ENCODE measurements around the gene ZBTB7A. TPM values are rescaled to one million over a fixed set of nuclear protein-coding genes. Genes with fewer than 3 reads are reported as not detected.

Gene ZBTB7A
- total RNA-seq, 1 experiment from 2014 or later = 7.2 TPM

DNA sequence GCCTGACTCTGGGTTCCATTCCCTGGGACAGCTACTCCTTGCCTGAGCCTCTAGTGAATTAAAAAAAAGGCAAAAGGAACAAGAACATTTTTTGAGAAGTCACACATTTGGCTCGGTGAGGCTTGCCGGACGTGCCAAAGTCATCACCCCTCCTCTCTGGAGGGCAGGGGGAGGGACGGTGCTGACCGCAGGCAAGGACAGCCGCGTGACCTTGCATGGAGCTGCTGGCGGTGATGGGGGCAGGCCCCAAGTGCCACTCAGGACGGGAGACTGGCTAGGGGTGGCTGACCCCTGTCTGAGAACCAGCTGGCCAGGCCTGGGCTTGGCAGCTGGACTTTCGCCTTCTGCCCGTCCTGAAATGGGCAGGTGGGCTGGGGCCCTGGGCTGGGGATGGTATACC is 30.8 kb upstream of the ZBTB7A start:
- H3K27me3 ChIP-seq (ENCODE audit: low read length) = no peaks in the 10 kb centered on the region
- H3K9me3 ChIP-seq (ENCODE audit: low read length) = no peaks in the 10 kb centered on the region
- no peak overlapping the region for H3K4me3 ChIP-seq (ENCODE audit: low read length)
- DNase-seq = no peak
- H4K20me1 ChIP-seq (ENCODE audit: insufficient read depth, low read depth, low read length) = no peaks in the 10 kb centered on the region
- H3K79me2 ChIP-seq (ENCODE audit: low read length) = no peaks in the 10 kb centered on the region
- H3K9me2 ChIP-seq (replicated peaks; ENCODE audit: insufficient read depth, low read length) = no peaks in the 10 kb centered on the region
- H3K9ac ChIP-seq (ENCODE audit: low read length) = no peak overlapping the region
- no peak overlapping the region for H3K27ac ChIP-seq (ENCODE audit: low read length)
- H3K4me1 ChIP-seq (ENCODE audit: low read length) = no peaks in the 10 kb centered on the region
- no peak overlapping the region for H3K4me2 ChIP-seq (ENCODE audit: low read depth, low read length, poor library complexity, severe bottlenecking)
- H2AFZ ChIP-seq (ENCODE audit: low read length) = no peak overlapping the region
- H3K36me3 ChIP-seq (ENCODE audit: insufficient read depth, low read length) = peaks cover 9% of the 10 kb centered on the region; the same call in 1 of the 2 replicates

DNA sequence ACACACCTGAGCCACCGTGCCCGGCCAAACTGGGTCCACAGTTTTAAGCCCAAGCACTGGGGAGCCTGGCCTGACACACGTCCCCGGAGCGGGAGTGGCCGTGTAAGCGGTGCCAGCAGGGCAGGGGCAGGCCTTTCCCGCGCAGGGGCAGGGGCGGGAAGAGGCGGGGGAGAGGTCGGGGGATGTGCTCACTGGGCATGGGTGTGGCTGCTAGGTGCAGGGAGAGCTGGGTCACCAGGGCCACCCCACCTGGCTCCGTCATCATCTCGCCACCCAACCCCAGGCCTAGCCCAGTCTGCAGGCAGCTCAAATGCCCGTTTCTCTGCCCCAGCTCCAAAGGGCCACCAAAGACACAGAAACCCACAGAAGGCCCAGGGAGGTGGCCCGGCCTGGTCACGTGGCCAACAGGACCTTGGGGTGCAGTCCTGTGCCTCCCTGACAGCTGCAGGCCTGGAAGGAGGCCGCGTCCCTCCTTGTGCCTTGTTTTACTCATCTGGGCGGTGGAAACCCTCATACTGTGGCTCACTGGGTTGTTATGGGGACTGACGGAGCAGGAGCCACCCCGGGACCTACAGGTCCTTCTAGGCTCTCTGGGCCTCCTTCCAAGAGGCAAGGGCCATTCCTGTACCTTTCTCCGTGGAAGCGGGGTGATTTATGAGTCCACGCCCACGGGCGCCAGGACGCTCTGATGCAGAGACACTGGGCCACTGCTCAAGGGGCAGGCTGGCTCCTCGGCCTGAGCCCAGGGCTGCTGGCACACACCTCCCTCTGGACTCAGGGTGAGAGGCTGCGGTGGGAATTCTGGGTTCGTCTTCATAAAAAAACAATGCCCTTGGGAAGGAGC is 29.6 kb upstream of the ZBTB7A start:
- H3K9ac ChIP-seq (ENCODE audit: low read length) = no peak overlapping the region
- no peak overlapping the region for H3K4me2 ChIP-seq (ENCODE audit: low read depth, low read length, poor library complexity, severe bottlenecking)
- H3K4me1 ChIP-seq (ENCODE audit: low read length) = no peaks in the 10 kb centered on the region
- H2AFZ ChIP-seq (ENCODE audit: low read length) = no peak overlapping the region
- no peaks in the 10 kb centered on the region for H3K9me2 ChIP-seq (replicated peaks; ENCODE audit: insufficient read depth, low read length)
- no peaks in the 10 kb centered on the region for H3K9me3 ChIP-seq (ENCODE audit: low read length)
- H4K20me1 ChIP-seq (ENCODE audit: insufficient read depth, low read depth, low read length) = no peaks in the 10 kb centered on the region
- no peak for DNase-seq
- H3K27me3 ChIP-seq (ENCODE audit: low read length) = no peaks in the 10 kb centered on the region
- H3K79me2 ChIP-seq (ENCODE audit: low read length) = no peaks in the 10 kb centered on the region
- no peak overlapping the region for H3K4me3 ChIP-seq (ENCODE audit: low read length)
- H3K27ac ChIP-seq (ENCODE audit: low read length) = no peak overlapping the region
- peaks cover 9% of the 10 kb centered on the region; the same call in 1 of the 2 replicates for H3K36me3 ChIP-seq (ENCODE audit: insufficient read depth, low read length)

DNA sequence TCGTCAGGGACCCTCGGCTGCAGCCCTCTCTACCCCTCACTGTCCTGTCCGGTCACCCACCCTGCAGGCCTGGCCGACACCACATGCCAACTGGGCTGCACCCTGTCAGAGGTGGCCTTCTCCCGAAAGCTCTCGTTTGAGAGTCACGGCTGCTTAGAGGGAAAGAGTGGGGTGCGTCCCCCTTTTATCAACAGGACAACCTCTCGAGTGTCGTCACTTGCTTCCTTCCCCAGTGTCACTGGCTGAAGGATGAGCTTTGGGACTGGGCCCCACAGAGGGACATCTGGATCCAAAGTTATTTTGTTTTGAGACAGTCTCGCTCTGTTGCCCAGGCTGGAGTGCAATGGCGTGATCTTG is 28.8 kb upstream of the ZBTB7A start:
- H2AFZ ChIP-seq (ENCODE audit: low read length) = no peak overlapping the region
- no peaks in the 10 kb centered on the region for H3K9me3 ChIP-seq (ENCODE audit: low read length)
- H3K27ac ChIP-seq (ENCODE audit: low read length) = no peak overlapping the region
- no peak for DNase-seq
- H3K4me1 ChIP-seq (ENCODE audit: low read length) = no peaks in the 10 kb centered on the region
- peaks cover 9% of the 10 kb centered on the region; the same call in 1 of the 2 replicates for H3K36me3 ChIP-seq (ENCODE audit: insufficient read depth, low read length)
- H3K9ac ChIP-seq (ENCODE audit: low read length) = no peak overlapping the region
- H3K4me3 ChIP-seq (ENCODE audit: low read length) = no peak overlapping the region
- H4K20me1 ChIP-seq (ENCODE audit: insufficient read depth, low read depth, low read length) = no peaks in the 10 kb centered on the region
- H3K79me2 ChIP-seq (ENCODE audit: low read length) = no peaks in the 10 kb centered on the region
- no peak overlapping the region for H3K4me2 ChIP-seq (ENCODE audit: low read depth, low read length, poor library complexity, severe bottlenecking)
- no peaks in the 10 kb centered on the region for H3K27me3 ChIP-seq (ENCODE audit: low read length)
- no peaks in the 10 kb centered on the region for H3K9me2 ChIP-seq (replicated peaks; ENCODE audit: insufficient read depth, low read length)

DNA sequence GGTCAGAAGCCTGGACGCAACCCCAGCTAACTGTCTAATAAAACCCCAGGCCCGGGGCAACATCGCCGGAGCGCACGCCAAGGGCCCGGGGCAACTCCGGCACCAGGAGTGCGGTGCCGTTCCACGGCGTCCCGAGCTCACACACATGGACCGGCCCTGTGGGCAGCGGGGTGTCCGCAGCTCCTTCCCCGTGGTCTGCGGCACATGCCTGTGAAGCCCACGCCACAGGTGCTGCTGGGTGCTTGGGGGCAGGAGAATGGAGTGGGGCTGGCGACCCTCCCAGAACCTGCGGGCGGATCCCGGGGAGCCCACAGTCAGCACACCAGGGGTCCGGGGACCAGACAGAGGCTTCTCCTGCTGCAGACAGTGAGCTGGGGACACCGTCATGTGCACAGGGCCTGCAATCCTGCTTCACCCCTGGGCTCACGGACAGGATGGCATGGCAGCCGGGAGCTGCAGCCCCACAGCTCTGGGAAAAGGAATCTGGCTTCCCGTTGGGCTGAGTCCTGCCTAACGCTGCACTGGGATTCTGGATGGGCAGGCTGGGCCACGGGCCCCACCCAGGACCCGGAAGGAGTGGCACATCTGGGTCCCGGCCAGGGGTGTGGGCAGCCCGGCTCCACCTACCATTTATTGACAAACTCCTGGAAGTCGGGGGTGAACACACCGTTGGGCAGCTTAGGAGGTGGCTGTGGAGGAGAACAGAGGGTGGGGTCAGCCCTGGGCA is 28.2 kb upstream of the ZBTB7A start:
- Histone ChIP-seq H3K4me3 (ENCODE audit: low read length) (no peak overlapping the region), H3K36me3 (ENCODE audit: insufficient read depth, low read length) (peaks cover 9% of the 10 kb centered on the region; the same call in 1 of the 2 replicates), H3K9me3 (ENCODE audit: low read length) (no peaks in the 10 kb centered on the region)

DNA sequence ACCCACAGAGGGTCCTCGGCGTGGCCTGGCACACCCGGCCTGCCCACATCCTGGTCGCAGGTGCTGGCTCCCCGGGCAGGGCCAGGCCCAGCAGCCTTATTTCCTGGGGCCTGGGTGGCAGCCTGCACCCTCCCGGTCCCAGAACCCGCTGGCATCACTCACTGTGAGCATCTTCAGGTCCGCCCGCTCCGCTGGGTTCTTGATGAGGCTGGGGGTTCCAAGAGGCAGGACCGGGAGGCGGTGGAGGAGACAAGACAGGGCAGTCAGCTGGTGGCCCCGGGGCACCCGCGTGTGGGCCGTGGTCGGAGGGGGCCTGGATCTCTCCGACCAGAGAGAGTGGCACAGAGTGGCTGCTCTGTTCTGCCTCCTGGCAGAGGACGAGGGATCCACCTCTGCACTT is 27.6 kb upstream of the ZBTB7A start:
- Histone ChIP-seq H3K9me3 (ENCODE audit: low read length) (no peaks in the 10 kb centered on the region), H2AFZ (ENCODE audit: low read length) (no peak overlapping the region)
- DNase-seq = no peak

More for the DNA sequence above, 28.2 kb upstream of the ZBTB7A start:
- DNase-seq = no peak
- Histone ChIP-seq H3K4me2 (ENCODE audit: low read depth, low read length, poor library complexity, severe bottlenecking) (no peak overlapping the region), H2AFZ (ENCODE audit: low read length) (no peak overlapping the region), H3K9me2 (replicated peaks; ENCODE audit: insufficient read depth, low read length) (no peaks in the 10 kb centered on the region), H3K27me3 (ENCODE audit: low read length) (no peaks in the 10 kb centered on the region), H3K9ac (ENCODE audit: low read length) (no peak overlapping the region), H4K20me1 (ENCODE audit: insufficient read depth, low read depth, low read length) (no peaks in the 10 kb centered on the region), H3K79me2 (ENCODE audit: low read length) (no peaks in the 10 kb centered on the region), H3K27ac (ENCODE audit: low read length) (no peak overlapping the region), H3K4me1 (ENCODE audit: low read length) (no peaks in the 10 kb centered on the region)

DNA sequence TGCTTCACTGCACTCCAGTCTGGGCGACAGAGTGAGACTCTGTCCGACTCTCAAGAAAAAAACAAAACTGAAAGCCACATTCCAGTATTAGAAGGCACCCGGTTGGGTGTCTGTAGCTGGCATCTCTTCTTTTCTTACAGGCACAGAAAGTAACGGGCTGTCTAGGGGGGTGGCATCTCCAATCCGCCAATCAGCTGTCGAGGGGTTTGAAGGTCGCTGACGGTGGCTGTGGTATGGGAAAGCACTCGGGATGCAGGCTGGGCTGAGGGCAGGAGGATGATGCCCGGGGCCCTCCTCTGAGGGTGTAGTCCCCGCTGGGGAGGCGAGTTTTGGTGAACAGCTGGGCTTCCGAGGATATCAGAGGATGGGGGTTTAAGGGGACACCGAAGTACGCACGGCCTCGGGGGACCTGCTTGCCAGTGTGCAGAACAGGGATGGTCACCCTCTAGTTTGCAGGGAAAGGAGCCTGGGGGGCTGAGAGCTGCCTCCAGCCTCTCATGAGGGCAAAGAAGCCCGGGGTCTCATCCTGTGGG is 27.0 kb upstream of the ZBTB7A start:
- H3K9me3 ChIP-seq (ENCODE audit: low read length) = no peaks in the 10 kb centered on the region
- H3K27me3 ChIP-seq (ENCODE audit: low read length) = no peaks in the 10 kb centered on the region
- peaks cover 9% of the 10 kb centered on the region; the same call in 1 of the 2 replicates for H3K36me3 ChIP-seq (ENCODE audit: insufficient read depth, low read length)
- no peak overlapping the region for H3K9ac ChIP-seq (ENCODE audit: low read length)
- no peak overlapping the region for H3K4me2 ChIP-seq (ENCODE audit: low read depth, low read length, poor library complexity, severe bottlenecking)
- no peak overlapping the region for H3K27ac ChIP-seq (ENCODE audit: low read length)
- H4K20me1 ChIP-seq (ENCODE audit: insufficient read depth, low read depth, low read length) = no peaks in the 10 kb centered on the region
- H3K4me3 ChIP-seq (ENCODE audit: low read length) = no peak overlapping the region
- H3K4me1 ChIP-seq (ENCODE audit: low read length) = no peaks in the 10 kb centered on the region
- no peaks in the 10 kb centered on the region for H3K79me2 ChIP-seq (ENCODE audit: low read length)
- H3K9me2 ChIP-seq (replicated peaks; ENCODE audit: insufficient read depth, low read length) = no peaks in the 10 kb centered on the region
- no peak overlapping the region for H2AFZ ChIP-seq (ENCODE audit: low read length)
- no peak for DNase-seq

More for the DNA sequence above, 27.6 kb upstream of the ZBTB7A start:
- Histone ChIP-seq H3K9me2 (replicated peaks; ENCODE audit: insufficient read depth, low read length) (no peaks in the 10 kb centered on the region), H3K4me3 (ENCODE audit: low read length) (no peak overlapping the region), H3K4me1 (ENCODE audit: low read length) (no peaks in the 10 kb centered on the region), H3K79me2 (ENCODE audit: low read length) (no peaks in the 10 kb centered on the region), H3K27ac (ENCODE audit: low read length) (no peak overlapping the region), H3K9ac (ENCODE audit: low read length) (no peak overlapping the region), H3K4me2 (ENCODE audit: low read depth, low read length, poor library complexity, severe bottlenecking) (no peak overlapping the region), H4K20me1 (ENCODE audit: insufficient read depth, low read depth, low read length) (no peaks in the 10 kb centered on the region), H3K36me3 (ENCODE audit: insufficient read depth, low read length) (peaks cover 9% of the 10 kb centered on the region; the same call in 1 of the 2 replicates), H3K27me3 (ENCODE audit: low read length) (no peaks in the 10 kb centered on the region)

DNA sequence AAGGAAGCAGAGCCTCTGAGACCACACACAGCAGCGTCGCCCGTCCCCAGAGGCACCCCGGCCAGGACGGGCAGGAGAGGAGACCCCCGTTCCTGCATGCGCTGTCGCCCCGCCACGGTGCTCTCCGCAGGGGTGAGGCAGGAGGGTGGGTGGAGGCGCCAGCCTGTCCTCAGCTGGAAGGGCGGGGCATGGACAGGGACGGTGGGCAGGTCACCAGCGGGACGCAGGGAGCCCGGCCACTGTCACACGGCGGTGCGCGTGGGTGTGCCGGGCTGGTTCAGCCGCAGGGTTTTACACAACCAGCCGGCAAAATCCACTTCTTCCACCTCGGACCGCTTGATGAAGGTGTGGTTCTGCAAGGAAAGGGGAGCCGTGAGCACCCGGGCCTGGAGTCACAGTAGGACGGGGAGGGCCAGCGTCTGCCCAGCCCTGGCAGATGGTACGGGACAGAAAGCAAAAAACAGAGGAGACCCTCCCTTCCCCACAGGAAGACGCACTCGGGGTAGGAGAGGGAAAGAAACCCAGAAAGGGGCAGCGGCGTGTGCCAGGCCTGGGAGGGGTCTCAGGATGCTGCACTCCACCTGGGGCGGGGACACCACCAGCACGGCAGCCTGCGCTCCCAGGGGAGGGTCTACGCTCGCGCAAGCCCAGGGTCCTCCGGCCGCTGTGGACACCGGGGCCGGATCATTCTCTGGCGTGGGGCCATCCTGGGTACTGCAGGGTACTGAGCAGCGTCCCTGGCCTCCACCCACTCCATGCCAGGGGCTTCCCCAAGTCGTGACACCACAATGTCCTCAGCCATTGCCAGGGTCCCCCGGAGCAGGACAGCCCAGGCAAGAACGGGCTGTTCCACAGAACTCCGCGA is 23.9 kb upstream of the ZBTB7A start:
- Histone ChIP-seq H3K4me3 (ENCODE audit: low read length) (no peak overlapping the region), H3K4me2 (ENCODE audit: low read depth, low read length, poor library complexity, severe bottlenecking) (no peak overlapping the region), H4K20me1 (ENCODE audit: insufficient read depth, low read depth, low read length) (no peaks in the 10 kb centered on the region), H3K79me2 (ENCODE audit: low read length) (no peaks in the 10 kb centered on the region), H3K4me1 (ENCODE audit: low read length) (no peaks in the 10 kb centered on the region), H3K9me3 (ENCODE audit: low read length) (no peaks in the 10 kb centered on the region), H3K27ac (ENCODE audit: low read length) (no peak overlapping the region), H2AFZ (ENCODE audit: low read length) (no peak overlapping the region), H3K27me3 (ENCODE audit: low read length) (no peaks in the 10 kb centered on the region), H3K9me2 (replicated peaks; ENCODE audit: insufficient read depth, low read length) (no peaks in the 10 kb centered on the region), H3K36me3 (ENCODE audit: insufficient read depth, low read length) (no peaks in the 10 kb centered on the region), H3K9ac (ENCODE audit: low read length) (no peak overlapping the region)
- no peak for DNase-seq

Measured in Karpas-422 (cell line).